ENCODE results near the gene TIMMDC1.

The TIMMDC1 gene, protein sequence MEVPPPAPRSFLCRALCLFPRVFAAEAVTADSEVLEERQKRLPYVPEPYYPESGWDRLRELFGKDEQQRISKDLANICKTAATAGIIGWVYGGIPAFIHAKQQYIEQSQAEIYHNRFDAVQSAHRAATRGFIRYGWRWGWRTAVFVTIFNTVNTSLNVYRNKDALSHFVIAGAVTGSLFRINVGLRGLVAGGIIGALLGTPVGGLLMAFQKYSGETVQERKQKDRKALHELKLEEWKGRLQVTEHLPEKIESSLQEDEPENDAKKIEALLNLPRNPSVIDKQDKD

GRCh38 chr3:119498186-119499011, at the start of gene TIMMDC1:
TIMMDC1 (plus strand) TSS chr3:119498547; CDS start chr3:119498734, 187 bp downstream.
- DNase-seq = peak; percentile 91

DNA sequence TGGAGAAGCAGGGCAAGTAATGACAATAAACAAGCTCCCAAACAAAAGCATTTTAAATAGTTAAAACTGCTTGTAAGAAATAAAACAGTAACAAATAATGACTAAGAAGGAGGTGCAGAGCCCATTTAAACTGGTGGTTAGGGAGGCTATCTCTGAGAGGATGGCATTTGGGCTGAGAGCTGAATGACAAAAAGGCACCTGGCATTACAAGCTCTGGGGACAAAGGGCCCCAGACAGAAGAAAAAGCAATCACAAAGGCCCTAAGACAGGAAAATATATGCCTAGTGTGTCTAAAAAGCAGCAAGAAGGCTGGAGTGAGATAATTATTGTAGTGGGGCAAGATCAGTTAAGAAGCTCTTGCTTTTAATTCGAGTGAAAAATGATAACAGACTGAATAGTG, 44.5 kb upstream of the TIMMDC1 start:
- DNase-seq = no peak

- no peak for DNase-seq
These were observed 41.9 kb upstream of the TIMMDC1 start for GRCh38 chr3:119456469-119456868.

DNA sequence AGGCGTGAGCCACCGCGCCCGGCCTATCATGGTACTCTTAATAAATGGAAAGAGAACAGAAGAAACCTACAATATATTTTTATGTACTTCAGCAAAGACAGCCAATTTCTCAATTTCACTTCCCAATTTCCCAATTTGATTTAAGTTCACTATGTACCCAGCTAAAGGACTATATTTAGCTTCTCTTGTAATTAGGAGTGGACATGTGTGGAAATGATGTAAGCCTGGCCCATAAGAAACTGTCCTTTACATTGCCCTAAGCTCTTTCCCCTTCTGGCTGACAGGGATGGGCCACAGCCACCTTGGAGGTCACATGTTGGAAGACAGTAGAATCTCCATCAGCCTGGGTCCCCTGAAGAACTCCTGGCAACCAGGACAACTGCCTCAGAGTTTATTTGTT, 41.1 kb upstream of the TIMMDC1 start:
- no peak for DNase-seq

- peak; percentile 96 for DNase-seq
These were observed 34.9 kb upstream of the TIMMDC1 start, which contains the start of gene TMEM39A for GRCh38 chr3:119463171-119464169. TMEM39A (minus strand) TSS chr3:119463615; CDS start chr3:119462074, 1,541 bp downstream.

DNA sequence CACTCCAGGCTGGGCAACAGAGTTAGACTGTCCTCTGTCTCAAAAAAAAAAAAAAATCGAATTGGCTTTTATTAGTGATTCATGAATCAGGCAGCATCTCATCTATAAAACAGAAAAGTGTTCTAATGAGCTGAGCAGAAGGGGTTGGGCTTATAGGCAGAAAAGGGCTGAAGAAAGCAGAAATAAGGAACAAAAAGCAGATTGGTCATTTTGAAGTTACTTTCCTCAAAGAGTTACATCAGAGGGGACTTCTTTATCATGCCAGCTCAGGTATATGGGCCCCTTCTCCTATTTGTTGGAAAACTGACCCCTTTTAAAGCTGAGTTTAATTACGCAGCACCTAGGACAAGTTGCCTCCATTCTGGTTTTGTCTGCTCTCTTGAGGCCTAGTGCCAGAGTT, 30.3 kb upstream of the TIMMDC1 start:
- DNase-seq = no peak

DNA sequence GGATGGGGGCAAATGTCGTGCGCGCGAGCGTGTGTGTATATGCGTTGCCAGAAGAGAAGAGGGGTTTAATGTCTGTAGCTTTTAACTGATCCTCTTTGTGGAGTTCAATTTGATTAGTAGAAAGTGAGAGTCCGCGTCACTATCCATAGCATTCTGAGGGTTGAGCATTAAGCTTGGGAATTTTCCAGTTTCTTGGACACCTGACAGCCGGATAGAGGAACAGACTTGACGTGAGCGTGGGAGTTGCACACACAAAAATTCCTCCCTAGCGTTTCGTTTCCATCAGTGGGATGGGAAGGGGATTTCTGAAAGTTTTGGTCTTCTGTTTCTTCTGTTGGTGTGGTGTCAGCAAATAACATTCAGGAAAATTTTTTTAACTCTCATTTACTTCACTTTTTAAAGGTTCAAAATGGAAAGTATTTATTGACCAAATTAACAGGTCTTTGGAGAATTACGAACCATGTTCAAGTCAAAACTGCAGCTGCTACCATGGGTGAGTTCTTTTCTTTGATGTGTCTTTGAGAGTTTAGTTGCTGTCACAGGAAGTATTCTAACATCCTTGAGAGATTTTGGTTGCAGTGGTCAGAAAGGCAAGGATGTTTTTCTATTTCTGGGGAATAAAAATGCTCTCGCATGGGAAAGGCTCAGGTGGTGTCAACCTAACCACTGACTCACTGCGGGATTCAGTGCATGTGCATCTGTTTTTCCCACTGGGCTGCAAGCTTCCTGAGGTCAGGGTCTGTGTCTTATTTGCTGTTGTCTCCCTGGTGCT, 28.7 kb upstream of the TIMMDC1 start:
- DNase-seq = no peak

DNA sequence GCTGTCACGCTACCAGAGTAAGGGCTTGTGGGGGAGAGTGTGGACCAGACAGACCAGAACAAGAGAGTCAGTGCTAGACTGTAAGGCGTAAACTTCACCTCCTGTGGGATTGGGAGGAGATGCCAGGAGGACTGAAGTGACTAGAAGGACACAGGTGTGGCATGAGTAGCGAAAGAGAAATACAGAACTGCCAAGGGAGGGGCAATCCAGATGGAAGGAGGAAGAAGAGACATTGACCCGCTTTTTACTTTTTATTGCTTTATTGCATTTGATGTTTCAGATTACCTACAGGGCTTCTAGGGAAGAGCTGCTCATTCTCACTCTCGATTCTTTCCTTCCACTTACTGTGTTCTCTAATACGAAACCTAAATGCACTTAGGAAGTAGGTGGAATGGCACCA, 27.5 kb upstream of the TIMMDC1 start:
- DNase-seq = no peak

- DNase-seq = no peak
These were observed 17.3 kb upstream of the TIMMDC1 start for GRCh38 chr3:119481079-119481478.

- DNase-seq = no peak
These were observed 15.2 kb upstream of the TIMMDC1 start for GRCh38 chr3:119483101-119483500.

- no peak for DNase-seq
These were observed 12.8 kb upstream of the TIMMDC1 start for GRCh38 chr3:119485563-119485962.

DNA sequence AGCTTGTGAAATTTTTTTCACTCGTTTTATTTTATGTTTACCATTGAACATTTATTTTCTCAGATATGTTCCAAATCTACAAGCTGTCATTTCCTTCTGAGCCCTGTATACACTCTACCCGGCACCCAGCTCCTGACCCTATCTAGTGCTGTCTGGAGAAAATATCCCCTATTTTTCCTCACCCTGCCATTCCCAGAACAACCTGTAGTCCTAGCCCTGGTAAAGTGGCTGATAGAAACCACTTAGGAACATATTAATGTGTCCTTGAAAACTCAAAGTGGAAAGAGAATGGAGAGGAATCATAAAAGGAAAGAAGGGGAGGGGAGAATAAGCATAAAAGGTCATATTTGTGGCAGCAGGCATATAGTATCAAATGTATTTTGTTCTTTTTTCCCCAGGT, 8.2 kb upstream of the TIMMDC1 start:
- no peak for DNase-seq

DNA sequence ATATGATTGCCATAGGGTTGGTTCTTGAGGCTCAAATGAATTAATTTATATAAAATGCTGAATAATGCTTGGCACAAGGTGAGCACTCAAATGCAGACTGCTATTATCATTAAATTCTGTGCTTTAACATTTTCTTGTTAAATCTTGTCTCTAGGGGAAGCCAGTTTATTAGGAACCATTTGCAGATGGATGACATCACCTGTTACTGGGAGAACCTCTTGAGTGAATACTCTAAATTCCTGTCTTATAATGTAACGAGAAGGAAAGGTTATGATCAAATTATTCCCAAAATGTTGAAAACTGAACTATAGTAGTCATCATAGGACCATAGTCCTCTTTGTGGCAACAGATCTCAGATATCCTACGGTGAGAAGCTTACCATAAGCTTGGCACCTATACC, 6.2 kb upstream of the TIMMDC1 start:
- no peak for DNase-seq

DNA sequence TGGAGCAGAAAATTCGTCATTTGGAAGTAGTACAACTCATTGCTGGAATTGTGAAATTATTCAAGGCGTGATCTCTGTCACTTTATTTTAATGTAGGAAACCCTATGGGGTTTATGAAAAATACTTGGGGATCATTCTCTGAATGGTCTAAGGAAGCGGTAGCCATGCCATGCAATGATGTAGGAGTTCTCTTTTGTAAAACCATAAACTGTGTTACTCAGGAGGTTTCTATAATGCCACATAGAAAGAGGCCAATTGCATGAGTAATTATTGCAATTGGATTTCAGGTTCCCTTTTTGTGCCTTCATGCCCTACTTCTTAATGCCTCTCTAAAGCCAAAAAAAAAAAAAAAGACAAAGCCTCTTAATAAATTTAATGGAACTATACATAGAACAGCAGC, 5.5 kb upstream of the TIMMDC1 start:
- DNase-seq = no peak

DNA sequence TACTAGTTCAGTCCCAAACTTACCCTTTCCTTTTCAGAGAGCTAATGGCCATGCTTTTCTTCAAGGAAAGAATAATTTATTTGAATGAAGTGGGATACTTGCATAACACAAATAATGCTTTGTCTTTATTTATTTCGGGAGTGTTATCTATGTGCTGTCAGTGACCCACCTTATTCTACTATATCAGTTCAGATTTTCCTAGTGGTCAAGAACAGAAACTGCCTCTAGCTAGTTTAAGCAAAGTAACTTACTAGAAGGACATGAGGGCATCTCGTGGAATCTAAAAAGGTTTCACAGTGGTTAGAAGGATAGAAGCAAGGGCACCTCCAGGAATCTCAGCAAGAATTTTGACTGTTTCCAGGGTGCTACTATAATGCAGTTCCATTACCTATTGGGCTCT, 3.8 kb upstream of the TIMMDC1 start:
- DNase-seq = no peak

- no peak for DNase-seq
These were observed 544 bp upstream of the TIMMDC1 start for GRCh38 chr3:119497820-119498185.

DNA sequence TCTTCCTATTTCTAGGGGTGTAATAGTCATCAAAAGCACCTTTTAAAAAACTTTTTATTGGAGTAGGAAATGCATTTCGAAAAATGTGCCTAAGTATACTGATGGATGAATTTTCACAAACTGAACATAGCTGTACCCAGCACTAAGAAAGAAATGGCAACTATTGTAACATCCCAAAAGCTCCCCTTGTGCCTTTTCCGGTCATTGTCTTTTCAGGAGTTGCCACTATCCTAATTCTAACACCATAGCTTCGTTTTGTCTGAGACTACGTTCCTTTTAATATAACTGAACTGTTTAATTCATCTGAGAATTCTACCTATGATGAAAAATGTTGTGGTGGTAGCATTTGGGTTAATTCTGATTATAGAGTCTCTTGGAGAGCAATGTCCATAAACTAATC, 1.9 kb downstream of the TIMMDC1 start:
- DNase-seq = no peak

GRCh38 chr3:119500901-119501300, 2.6 kb downstream of the TIMMDC1 start:
- no peak for DNase-seq

DNA sequence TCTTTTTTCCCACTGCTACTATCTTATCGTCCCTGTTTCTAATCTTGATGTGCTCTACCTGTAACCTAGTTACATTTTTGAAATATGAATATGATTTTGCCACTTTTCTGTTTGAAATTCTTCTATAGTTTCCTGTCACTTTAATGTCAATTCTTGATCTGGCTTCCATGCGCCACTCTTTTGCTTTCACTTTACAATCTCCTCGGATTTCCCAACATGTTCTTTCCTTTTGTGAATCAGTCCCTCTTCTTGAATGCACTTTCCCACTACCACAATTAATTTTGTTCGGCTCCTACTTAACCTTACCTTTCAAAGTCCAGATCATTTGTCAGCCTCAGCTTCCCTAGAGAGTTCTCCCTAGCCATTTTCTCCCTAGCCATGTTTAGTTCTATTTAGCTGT, 8.3 kb downstream of the TIMMDC1 start:
- no peak for DNase-seq

DNA sequence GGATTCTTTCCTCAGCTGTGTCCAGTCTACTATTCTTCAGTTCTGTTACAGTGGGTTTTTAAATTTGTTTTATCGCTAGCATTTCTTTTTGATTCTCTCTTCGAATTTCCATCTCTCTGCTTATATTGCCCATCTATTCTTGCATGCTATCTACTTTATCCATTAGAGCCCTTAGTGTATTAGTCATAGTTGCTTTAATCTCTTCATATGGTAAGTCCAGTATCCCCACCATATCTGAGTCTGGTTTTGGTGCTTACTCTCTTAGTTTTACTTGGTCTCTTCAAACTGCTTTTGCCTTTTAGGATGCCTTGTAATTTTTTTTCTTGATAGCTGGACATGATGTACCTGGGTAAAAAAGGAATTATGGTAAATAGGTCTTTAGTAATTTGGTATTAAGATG, 9.1 kb downstream of the TIMMDC1 start:
- DNase-seq = no peak

DNA sequence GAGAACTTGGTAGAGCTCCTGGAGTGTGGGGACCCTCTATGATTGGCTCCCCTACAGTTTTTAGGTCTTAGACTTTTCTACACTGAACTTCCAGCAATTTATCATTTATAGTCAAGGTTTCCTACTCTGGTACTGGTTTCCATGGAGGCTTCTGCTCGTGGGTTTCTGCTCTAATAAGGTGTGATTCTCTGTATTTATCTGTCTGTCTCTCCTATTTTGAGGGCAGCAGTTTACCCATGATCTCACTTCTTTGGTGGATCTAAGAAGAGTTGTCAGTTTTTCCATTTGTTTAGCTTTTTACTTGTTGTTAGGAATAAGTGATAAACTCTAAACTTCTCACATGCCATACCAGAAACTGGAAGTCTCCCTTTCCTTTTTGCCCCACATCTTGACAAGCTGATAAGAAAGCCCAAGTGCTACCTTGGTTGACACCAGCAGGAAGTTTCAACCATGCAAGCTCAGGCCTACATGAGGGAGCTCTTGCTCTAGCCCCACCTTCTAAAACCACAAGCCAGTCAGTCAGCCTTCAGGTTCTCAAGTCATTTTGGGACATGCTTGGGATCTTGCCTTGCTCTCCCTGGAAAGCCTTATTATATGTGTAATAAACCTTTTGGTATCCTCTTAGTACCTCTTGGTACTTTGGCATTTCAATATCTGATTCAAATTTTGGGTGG, 10.0 kb downstream of the TIMMDC1 start:
- no peak for DNase-seq

DNA sequence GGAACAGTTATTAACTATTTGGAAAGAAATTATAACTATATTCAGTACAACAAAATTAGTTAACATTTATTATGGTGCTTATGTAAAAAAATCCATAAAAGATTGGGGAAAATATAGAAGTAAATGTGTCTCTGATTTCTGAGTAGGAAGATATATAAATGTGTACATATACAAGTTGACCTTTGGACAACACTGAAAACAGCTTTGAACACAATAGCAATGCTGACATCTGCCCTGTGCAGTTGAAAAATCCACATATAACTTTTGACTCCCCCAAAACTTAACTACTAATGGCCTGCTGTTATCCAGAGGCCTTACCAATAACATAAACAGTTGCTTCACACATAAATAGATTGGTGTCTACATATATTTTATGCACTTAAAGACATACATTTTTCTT, 12.3 kb downstream of the TIMMDC1 start:
- no peak for DNase-seq

All from NCI-H524 treated with DMSO at 0.1 percent for 48 hours (cell line).